HUDEP-2 (cell line): ENCODE measurements around the gene SKAP1.
"Not testable (repeated sequence)": the region's sequence is repeated elsewhere in the genome, so short reads cannot be mapped to it uniquely, and the experiment has no call there.

ENCODE experiments used
- DNase-seq, 76 experiments: peaks; one replicate each; lab custom pipeline; 2025; ENCODE audit not compliant: unreplicated experiment in 76 of 76; lab: John Stamatoyannopoulos, UW

The SKAP1 gene

GRCh38 chr17:48251950-48252349, 178.1 kb downstream of the SKAP1 start:
- no peak for DNase-seq

GRCh38 chr17:48250949-48251348, 179.1 kb downstream of the SKAP1 start:
- DNase-seq: no peak

- not testable (repeated sequence) for DNase-seq
Measured at GRCh38 chr17:48250059-48250458, 180.0 kb downstream of the SKAP1 start.

GRCh38 chr17:48247603-48248002, 182.4 kb downstream of the SKAP1 start:
- DNase-seq: no peak

GRCh38 chr17:48247038-48247437, 183.0 kb downstream of the SKAP1 start:
- no peak for DNase-seq

GRCh38 chr17:48246612-48247011, 183.4 kb downstream of the SKAP1 start:
- peak in 3 of 76 experiments; percentile 5 to 44 (median 10) for DNase-seq

GRCh38 chr17:48245465-48246033, 184.5 kb downstream of the SKAP1 start:
- DNase-seq: not testable (repeated sequence)

- no peak for DNase-seq
Measured at GRCh38 chr17:48244814-48245213, 185.2 kb downstream of the SKAP1 start.

GRCh38 chr17:48244121-48244711, 185.8 kb downstream of the SKAP1 start:
- no peak for DNase-seq

- DNase-seq: no peak
Measured at GRCh38 chr17:48241770-48242497, 188.1 kb downstream of the SKAP1 start.

GRCh38 chr17:48241131-48241591, 188.9 kb downstream of the SKAP1 start:
- peak in 1 of 76 experiments; percentile 25 for DNase-seq

GRCh38 chr17:48240562-48241130, 189.4 kb downstream of the SKAP1 start:
- no peak for DNase-seq

GRCh38 chr17:48240122-48240521, 189.9 kb downstream of the SKAP1 start:
- DNase-seq: no peak

GRCh38 chr17:48239603-48239995, 190.4 kb downstream of the SKAP1 start:
- DNase-seq: no peak

GRCh38 chr17:48238933-48239602, 190.9 kb downstream of the SKAP1 start:
- DNase-seq: no peak

GRCh38 chr17:48237456-48237855, 192.6 kb downstream of the SKAP1 start:
- DNase-seq: no peak

- DNase-seq: no peak
Measured at GRCh38 chr17:48236681-48237134, 193.3 kb downstream of the SKAP1 start.

- DNase-seq: no peak
Measured at GRCh38 chr17:48234922-48235321, 195.1 kb downstream of the SKAP1 start.

GRCh38 chr17:48231995-48232959, 197.7 kb downstream of the SKAP1 start:
- DNase-seq: no peak

- no peak for DNase-seq
Measured at GRCh38 chr17:48229936-48230335, 200.1 kb downstream of the SKAP1 start.
